Ammon's horn (tissue), 1 donor: Measurements from ENCODE around the gene BNC2.

Experiments used
- DNase-seq: peaks from one replicate; pipeline ENCODE4 v3.0.0-alpha.2; 2016; ENCODE audit warnings: low spot score

BNC2 gene

GRCh38 chr9:16598316-16598715 lies 272.2 kb downstream of the BNC2 start:
- no peak for DNase-seq

- no peak for DNase-seq
Observed at GRCh38 chr9:16597136-16597535, 273.3 kb downstream of the BNC2 start.

- no peak for DNase-seq
Observed at GRCh38 chr9:16595227-16595626, 275.2 kb downstream of the BNC2 start.

GRCh38 chr9:16594787-16595186 lies 275.7 kb downstream of the BNC2 start:
- no peak for DNase-seq

- DNase-seq = no peak
Observed at GRCh38 chr9:16593746-16594145, 276.7 kb downstream of the BNC2 start.

- no peak for DNase-seq
Observed at GRCh38 chr9:16591092-16591491, 279.4 kb downstream of the BNC2 start.

GRCh38 chr9:16585591-16585990 lies 284.9 kb downstream of the BNC2 start:
- DNase-seq = no peak

- DNase-seq = no peak
Observed at GRCh38 chr9:16579872-16580432, 290.5 kb downstream of the BNC2 start.

- no peak for DNase-seq
Observed at GRCh38 chr9:16575986-16576245, 294.6 kb downstream of the BNC2 start.

- no peak for DNase-seq
Observed at GRCh38 chr9:16575142-16575985, 295.1 kb downstream of the BNC2 start.

GRCh38 chr9:16572005-16572734 lies 298.3 kb downstream of the BNC2 start:
- DNase-seq = no peak

- DNase-seq = no peak
Observed at GRCh38 chr9:16571127-16571802, 299.2 kb downstream of the BNC2 start.

GRCh38 chr9:16563446-16563845 lies 307.0 kb downstream of the BNC2 start:
- no peak for DNase-seq

GRCh38 chr9:16561121-16561520 lies 309.3 kb downstream of the BNC2 start:
- no peak for DNase-seq

GRCh38 chr9:16559418-16560188 lies 310.9 kb downstream of the BNC2 start:
- DNase-seq = no peak

- no peak for DNase-seq
Observed at GRCh38 chr9:16555802-16556201, 314.7 kb downstream of the BNC2 start.

GRCh38 chr9:16553869-16554540 lies 316.5 kb downstream of the BNC2 start:
- no peak for DNase-seq

GRCh38 chr9:16552252-16552651 lies 318.2 kb downstream of the BNC2 start:
- DNase-seq = no peak

GRCh38 chr9:16551692-16552091 lies 318.8 kb downstream of the BNC2 start:
- DNase-seq = no peak

- no peak for DNase-seq
Observed at GRCh38 chr9:16545639-16546038, 324.8 kb downstream of the BNC2 start.

GRCh38 chr9:16544842-16545241 lies 325.6 kb downstream of the BNC2 start:
- no peak for DNase-seq
